Endothelial cell of umbilical vein (primary cell): ENCODE results near the gene EPO. TPM values are rescaled to one million over a fixed set of nuclear protein-coding genes. Genes with fewer than 3 reads are reported as not detected.

Experiments used
- BruUV-seq: library from RNA; stranded (reverse); fragments of 400-500 nt; replicated peaks from 2 replicates; lab custom pipeline; 2021; lab: Mats Ljungman, UMichigan
- CTCF ChIA-PET: fragments of 300-600, 350-600 bp; sonication (Branson Sonifier 250); formaldehyde crosslinking; loops from one replicate; lab custom pipeline; 2021; ENCODE audit warnings: antibody characterized with exemption, inconsistent platforms; lab: Charles Lee
- POLR2A ChIA-PET: fragments of 300-600, 350-600 bp; sonication (Branson Sonifier 250); formaldehyde crosslinking; loops from one replicate; lab custom pipeline; 2021; ENCODE audit warnings: antibody characterized with exemption, inconsistent platforms; lab: Charles Lee
- DNase-seq: peaks from one replicate; pipeline ENCODE4 v3.0.0-alpha.2; 2011; ENCODE audit warnings: low read depth, low spot score
- FAIRE-seq: peaks from 2 replicates; lab custom pipeline; 2011; peaks lifted over from hg19 to GRCh38; lab: Jason Lieb, UNC
- H2AFZ ChIP-seq: 2 replicates; pipeline ENCODE4 v1.6.0; 2012; ENCODE audit warnings: low read depth, low read length, control low read depth, inconsistent platforms
- H3K27ac ChIP-seq: 2 replicates; pipeline ENCODE4 v1.5.1; 2011; ENCODE audit warnings: low read depth, mild to moderate bottlenecking, control low read depth, low read length, moderate library complexity; ENCODE audit not compliant: insufficient read depth
- H3K27me3 ChIP-seq, 2 experiments: 2 replicates each; pipeline versions ENCODE4 v1.6.0 to v1.6.1; 2011; ENCODE audit warnings: low read length in 2 of 2, mixed read lengths in 1 of 2; ENCODE audit not compliant: control insufficient read depth in 2 of 2, insufficient read depth in 2 of 2
- H3K36me3 ChIP-seq, 2 experiments: 2 replicates in 1 of 2; 3 replicates in 1 of 2; pipeline ENCODE4 v1.5.1; 2011; ENCODE audit warnings: low read length in 2 of 2, mild to moderate bottlenecking in 1 of 2, moderate library complexity in 1 of 2; ENCODE audit not compliant: control insufficient read depth in 2 of 2, insufficient read depth in 2 of 2; ENCODE audit errors: extremely low read depth in 1 of 2
- H3K4me1 ChIP-seq: 3 replicates; pipeline ENCODE4 v1.5.1; 2011; ENCODE audit warnings: mild to moderate bottlenecking, low read length; ENCODE audit not compliant: control insufficient read depth, insufficient read depth; ENCODE audit errors: extremely low read depth
- H3K4me2 ChIP-seq: 2 replicates; pipeline ENCODE4 v1.6.1; 2011; ENCODE audit warnings: low read length, control low read depth, mixed read lengths; ENCODE audit not compliant: insufficient read depth
- H3K4me3 ChIP-seq, 3 experiments: fragments of 200-600 bp in 1 of 3; sonication (generic), shearing (Covaris generic) in 1 of 3; replicated peaks in 1 of 3; 2 replicates each; pipeline ENCODE4 v1.5.1; 2011 to 2016; ENCODE audit warnings: control low read depth in 3 of 3, low read length in 3 of 3, mild to moderate bottlenecking in 2 of 3, inconsistent platforms in 1 of 3, low read depth in 1 of 3, moderate library complexity in 1 of 3; ENCODE audit not compliant: insufficient read depth in 1 of 3
- H3K79me2 ChIP-seq: 2 replicates; pipeline ENCODE4 v1.6.0; 2012; ENCODE audit warnings: low read length, inconsistent platforms; ENCODE audit not compliant: control insufficient read depth, insufficient read depth
- H3K9ac ChIP-seq: replicated peaks from 2 replicates; pipeline ENCODE3; 2011; ENCODE audit warnings: low read length, control low read depth; ENCODE audit not compliant: insufficient read depth; ENCODE audit errors: extremely low read depth
- H3K9me1 ChIP-seq: replicated peaks from 3 replicates; pipeline ENCODE4 v1.6.0; 2011; ENCODE audit warnings: mild to moderate bottlenecking, low read length; ENCODE audit not compliant: control insufficient read depth, insufficient read depth; ENCODE audit errors: extremely low read depth
- H3K9me3 ChIP-seq: replicated peaks from 2 replicates; pipeline ENCODE4 v1.5.1; 2012; ENCODE audit warnings: low read length, inconsistent platforms; ENCODE audit not compliant: control insufficient read depth, insufficient read depth
- H4K20me1 ChIP-seq: replicated peaks from 2 replicates; pipeline ENCODE3; 2011; ENCODE audit warnings: mild to moderate bottlenecking, low read length; ENCODE audit not compliant: control insufficient read depth, insufficient read depth; ENCODE audit errors: extremely low read depth
- EZH2 ChIP-seq: IDR thresholded peaks from 2 replicates; pipeline ENCODE4 v1.6.1; 2012; ENCODE audit warnings: borderline replicate concordance, low read depth, mild to moderate bottlenecking, moderate library complexity, low read length, inconsistent platforms; ENCODE audit not compliant: severe bottlenecking
- FOS ChIP-seq: IDR thresholded peaks from 2 replicates; pipeline ENCODE4 v1.6.1; 2011; ENCODE audit warnings: mild to moderate bottlenecking, low read length, moderate library complexity, borderline replicate concordance; ENCODE audit not compliant: insufficient read depth
- POLR2A ChIP-seq: IDR thresholded peaks from 2 replicates; pipeline ENCODE4 v1.6.1; 2012; ENCODE audit warnings: low read depth, mild to moderate bottlenecking, control low read depth, low read length
- POLR2AphosphoS5 ChIP-seq: IDR thresholded peaks from 2 replicates; pipeline ENCODE4 v1.6.1; 2012; ENCODE audit warnings: low read depth, mild to moderate bottlenecking, control low read depth, low read length, moderate library complexity; ENCODE audit not compliant: insufficient read depth
- dilution Hi-C: fragments of 300-500 bp; cut with MboI; formaldehyde crosslinking; loops from one replicate; pipeline ENCODE4 v1.15.0; 2019; ENCODE audit warnings: low sequenced_read_pairs; ENCODE audit not compliant: extremely low pct_ligation_motif_present
- intact Hi-C: fragments of 100-400 bp; cut with micrococcal nuclease; formaldehyde crosslinking; loops from one replicate; pipeline ENCODE4 v1.10.0; 2022
- polyA plus RNA-seq, 4 experiments: library from polyadenylated mRNA; depleted of rRNA in 3 of 4; stranded (reverse) in 3 of 4; unstranded in 1 of 4; fragments of >200 nt; gene quantifications; 2 replicates each; pipeline versions ENCODE4 v1.2.1 to v1.2.3, GENCODE V29; 2011 to 2012; ENCODE audit warnings: missing spikeins in 1 of 4
- total RNA-seq: library from RNA; stranded (reverse); gene quantifications from 2 replicates; pipeline ENCODE4 v1.2.3, GENCODE V29; 2021
- TF ChIP-seq, protein P1 (sequence below): IDR thresholded peaks from 2 replicates; pipeline ENCODE4 v1.6.1; 2011; ENCODE audit not compliant: insufficient read depth, insufficient read length
- TF ChIP-seq, protein P2 (sequence below), 2 donors: IDR thresholded peaks; 1 replicate in 1 of 2; 2 replicates in 1 of 2; pipeline ENCODE4 v1.5.1; 2011; ENCODE audit warnings: low read length in 2 of 2, mild to moderate bottlenecking in 2 of 2, moderate library complexity in 2 of 2, control low read depth in 1 of 2, inconsistent platforms in 1 of 2, low read depth in 1 of 2; ENCODE audit not compliant: insufficient read depth in 1 of 2; ENCODE audit errors: extremely low read depth in 1 of 2

The EPO gene
- total and polyA plus RNA-seq, 2 donors (not counting 3 experiments of a cell fraction or from before 2014, with no cell fraction given): not detected

DNA sequence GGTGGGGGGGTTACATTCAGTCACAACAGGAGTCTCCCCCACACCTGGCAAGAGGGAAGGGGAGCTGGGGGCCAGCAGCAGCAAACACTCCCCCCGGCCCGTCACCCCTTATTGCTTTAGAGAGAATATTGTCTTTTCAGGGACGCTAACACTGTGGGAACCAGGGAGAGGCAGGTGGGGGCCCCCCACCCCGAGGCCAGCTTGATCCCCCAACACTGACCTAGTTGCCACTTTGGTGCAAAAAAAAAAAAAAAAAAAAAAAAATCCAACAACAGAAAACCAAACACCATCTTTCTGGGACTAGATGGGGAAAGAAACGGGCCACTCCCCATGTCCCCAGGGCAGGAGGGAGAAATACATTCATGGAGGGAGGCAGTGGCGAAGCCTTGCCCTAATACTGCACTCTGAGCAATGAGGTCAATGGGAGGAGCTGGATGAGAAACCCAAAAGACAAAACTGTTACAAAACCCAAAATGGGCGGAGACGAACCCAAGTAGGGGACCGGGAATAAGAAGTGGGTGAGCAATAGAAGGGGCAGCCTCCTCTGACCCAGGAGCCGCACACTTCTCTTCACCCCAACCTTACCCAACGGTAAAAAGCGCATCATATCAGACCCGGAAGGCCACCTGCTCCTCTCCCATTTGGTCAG, 40.2 kb upstream of the EPO start:
- peaks cover 13 to 67% of the 10 kb centered on the region in 2 experiments for H3K36me3 ChIP-seq
- FAIRE-seq (no peak), DNase-seq (no peak)
- dilution Hi-C loops (no loop called here), intact Hi-C loops (loop anchor here (5.0 kb wide), 1 partner anchor 213 kb away; no protein-coding TSS in a partner anchor)
- no peaks in the 10 kb centered on the region for H3K27me3 ChIP-seq
- H3K4me1 ChIP-seq: peaks cover 4% of the 10 kb centered on the region
- no peaks in the 10 kb centered on the region for H3K9me3 ChIP-seq
- ChIA-PET POLR2A (no interaction called here), CTCF (interaction anchor here (0.9 to 7.0 kb wide), 2 partner anchors 11 to 77 kb away, joined by 3 to 60 read pairs; no protein-coding TSS in a partner anchor)
- H2AFZ ChIP-seq: no peak overlapping the region
- H3K9ac ChIP-seq: no peak overlapping the region
- no peak overlapping the region for H3K4me2 ChIP-seq
- no peak for TF ChIP-seq EZH2
- TF ChIP-seq POLR2A: no peak
- TF ChIP-seq FOS: no peak
- TF ChIP-seq POLR2AphosphoS5: peak; percentile 22
- TF ChIP-seq, protein P1, sequence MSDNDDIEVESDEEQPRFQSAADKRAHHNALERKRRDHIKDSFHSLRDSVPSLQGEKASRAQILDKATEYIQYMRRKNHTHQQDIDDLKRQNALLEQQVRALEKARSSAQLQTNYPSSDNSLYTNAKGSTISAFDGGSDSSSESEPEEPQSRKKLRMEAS: no peak
- H3K27ac ChIP-seq: no peak overlapping the region
- no TSS peak for BruUV-seq
- no peaks in the 10 kb centered on the region for H3K9me1 ChIP-seq
- H3K79me2 ChIP-seq: peaks cover 15% of the 10 kb centered on the region
- H3K4me3 ChIP-seq: no peak overlapping the region
- no peaks in the 10 kb centered on the region for H4K20me1 ChIP-seq

DNA sequence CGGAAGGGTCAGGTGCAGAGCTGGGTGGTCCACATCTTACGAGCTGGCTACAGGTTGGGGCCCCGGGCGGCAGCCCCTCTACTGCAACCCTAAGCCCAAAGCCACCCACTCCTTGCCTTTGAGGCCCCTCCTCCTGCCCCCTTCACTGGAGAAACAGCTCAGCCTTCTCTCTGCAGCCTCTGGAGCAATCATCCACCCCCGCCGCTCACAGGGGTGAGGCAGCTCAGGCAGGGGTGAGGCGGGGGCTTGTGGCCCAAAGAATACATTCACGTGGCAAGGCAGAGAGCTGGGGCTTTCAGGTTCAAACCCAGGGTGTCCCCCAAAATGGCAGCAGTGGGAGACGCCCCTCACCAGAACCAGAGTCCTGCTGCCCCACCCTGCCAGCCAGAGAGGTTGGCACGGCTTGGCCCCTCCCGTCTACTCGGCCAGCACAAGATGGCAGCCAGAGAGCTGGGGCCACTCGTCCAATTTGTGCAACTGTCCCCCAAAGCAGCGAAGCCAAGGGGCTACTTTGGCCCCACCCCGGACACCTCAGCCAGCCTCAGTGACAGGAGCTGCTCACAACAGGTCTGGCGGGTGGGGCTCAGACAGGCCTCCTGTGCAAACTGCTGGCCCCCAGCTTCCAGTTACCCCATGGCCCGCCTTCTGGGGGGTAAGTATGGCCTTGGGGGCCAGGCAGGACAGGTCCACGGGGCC, 39.5 kb upstream of the EPO start:
- Histone ChIP-seq H3K4me2 (no peak overlapping the region), H3K79me2 (peaks cover 10% of the 10 kb centered on the region), H2AFZ (no peak overlapping the region), H3K9me3 (no peaks in the 10 kb centered on the region), H3K9ac (no peak overlapping the region), H3K4me3 (no peak overlapping the region), H3K27me3 (no peaks in the 10 kb centered on the region), H3K27ac (no peak overlapping the region), H3K36me3 (peaks cover 13 to 74% of the 10 kb centered on the region in 2 experiments), H4K20me1 (no peaks in the 10 kb centered on the region), H3K4me1 (peaks cover 4% of the 10 kb centered on the region), H3K9me1 (no peaks in the 10 kb centered on the region)
- TF ChIP-seq, protein P2, sequence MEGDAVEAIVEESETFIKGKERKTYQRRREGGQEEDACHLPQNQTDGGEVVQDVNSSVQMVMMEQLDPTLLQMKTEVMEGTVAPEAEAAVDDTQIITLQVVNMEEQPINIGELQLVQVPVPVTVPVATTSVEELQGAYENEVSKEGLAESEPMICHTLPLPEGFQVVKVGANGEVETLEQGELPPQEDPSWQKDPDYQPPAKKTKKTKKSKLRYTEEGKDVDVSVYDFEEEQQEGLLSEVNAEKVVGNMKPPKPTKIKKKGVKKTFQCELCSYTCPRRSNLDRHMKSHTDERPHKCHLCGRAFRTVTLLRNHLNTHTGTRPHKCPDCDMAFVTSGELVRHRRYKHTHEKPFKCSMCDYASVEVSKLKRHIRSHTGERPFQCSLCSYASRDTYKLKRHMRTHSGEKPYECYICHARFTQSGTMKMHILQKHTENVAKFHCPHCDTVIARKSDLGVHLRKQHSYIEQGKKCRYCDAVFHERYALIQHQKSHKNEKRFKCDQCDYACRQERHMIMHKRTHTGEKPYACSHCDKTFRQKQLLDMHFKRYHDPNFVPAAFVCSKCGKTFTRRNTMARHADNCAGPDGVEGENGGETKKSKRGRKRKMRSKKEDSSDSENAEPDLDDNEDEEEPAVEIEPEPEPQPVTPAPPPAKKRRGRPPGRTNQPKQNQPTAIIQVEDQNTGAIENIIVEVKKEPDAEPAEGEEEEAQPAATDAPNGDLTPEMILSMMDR (IDR thresholded peaks at IDR 0.05; ENCODE audit: extremely low read depth in 1 of 2, insufficient read depth in 1 of 2, low read depth in 1 of 2, low read length in 2 of 2): no peak
- TF ChIP-seq POLR2AphosphoS5: peak; percentile 26
- ChIA-PET CTCF (interaction anchor here (0.9 to 7.0 kb wide), 2 partner anchors 10 to 77 kb away, joined by 3 to 60 read pairs; no protein-coding TSS in a partner anchor), POLR2A (no interaction called here)
- BruUV-seq: no TSS peak
- FAIRE-seq (no peak), DNase-seq (no peak)
- intact Hi-C loops (no loop called here), dilution Hi-C loops (no loop called here)
